Cardiac muscle cell (in vitro differentiated cells and primary cell): ENCODE results near the gene HBB. TPM values are rescaled to one million over a fixed set of nuclear protein-coding genes. Genes with fewer than 3 reads are reported as not detected.

Experiments
- DNase-seq, 2 donors: peaks; one replicate each; pipeline versions ENCODE4 v3.0.0 to v3.0.0-alpha.2; 2010 to 2017; ENCODE audit warnings: low read depth in 1 of 2, low spot score in 1 of 2
- H3K27ac ChIP-seq: fragments of 200-600 bp; sonication (generic); 2 replicates; pipeline ENCODE4 v1.5.1; 2016
- H3K27me3 ChIP-seq: fragments of 200-600 bp; sonication (generic); 2 replicates; pipeline ENCODE4 v1.6.0; 2016; ENCODE audit warnings: control low read depth
- H3K36me3 ChIP-seq: fragments of 200-600 bp; sonication (generic); 2 replicates; pipeline ENCODE4 v1.5.1; 2016; ENCODE audit warnings: control low read depth
- H3K4me1 ChIP-seq: fragments of 200-600 bp; sonication (generic); 2 replicates; pipeline ENCODE4 v1.8.1; 2017; ENCODE audit warnings: low read depth, mild to moderate bottlenecking, mixed run types
- H3K4me3 ChIP-seq: fragments of 200-600 bp; sonication (generic); 2 replicates; pipeline ENCODE4 v1.5.1; 2016; ENCODE audit warnings: mild to moderate bottlenecking
- H3K9me3 ChIP-seq: fragments of 200-600 bp; sonication (generic); 2 replicates; pipeline ENCODE4 v1.5.1; 2017; ENCODE audit warnings: low read depth, mild to moderate bottlenecking, control low read depth
- polyA plus RNA-seq: library from polyadenylated mRNA; unstranded; fragments of >200 nt; fragmentation: Nextera tagmentation; extraction: Ambion mirVana; gene quantifications from 2 replicates; pipeline ENCODE4 v1.2.1, GENCODE V29; 2016
- total RNA-seq: library from RNA; depleted of rRNA; stranded (reverse); fragments of >200 nt; gene quantifications from 2 replicates; pipeline ENCODE4 v1.2.3, GENCODE V29; 2016
- TF ChIP-seq, protein P1 (sequence below): IDR thresholded peaks from 2 replicates; pipeline ENCODE4 v1.5.1; 2012; ENCODE audit warnings: low read depth, mild to moderate bottlenecking, low read length

Gene HBB
- total and polyA plus RNA-seq, 2 experiments from 2014 or later = not detected

DNA sequence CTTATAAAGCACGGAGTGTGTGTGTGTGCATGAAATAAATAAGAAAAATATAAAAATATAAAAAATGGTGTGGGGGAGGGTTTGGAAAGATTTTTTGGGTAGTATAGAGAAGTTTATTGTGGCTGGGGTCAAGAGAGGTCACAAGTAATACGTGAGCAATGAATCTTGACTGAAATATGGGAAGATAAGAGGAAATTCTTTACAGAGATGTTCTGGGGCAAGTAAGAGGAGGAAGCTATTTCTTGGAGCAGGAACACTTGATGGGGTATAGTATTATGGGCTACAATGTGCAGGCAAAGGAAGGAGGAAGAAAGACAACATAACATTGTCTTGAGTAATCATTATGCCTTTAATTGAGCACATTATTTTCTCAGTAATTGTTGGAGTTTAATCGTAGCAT, 5.3 kb upstream of the HBB start:
- H3K27me3 ChIP-seq = no peaks in the 10 kb centered on the region

DNA sequence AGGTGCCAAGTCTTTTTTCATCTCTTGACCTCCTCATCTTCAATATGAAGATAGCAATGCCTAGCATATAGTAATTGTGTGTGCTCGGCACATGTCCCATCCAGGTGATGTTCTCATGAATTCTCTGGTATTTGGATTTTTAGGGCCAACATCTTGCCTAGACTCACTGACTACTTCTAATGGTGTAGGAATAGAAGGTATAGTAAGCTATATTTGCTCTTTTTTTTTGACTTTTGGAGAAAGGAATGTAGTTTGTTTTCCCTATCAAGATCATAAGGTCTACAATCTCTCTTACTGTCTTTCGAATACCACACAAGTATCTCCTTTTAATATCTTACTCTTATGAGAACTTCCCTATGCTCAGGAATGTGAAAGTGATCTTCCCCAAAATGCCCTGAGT, 4.2 kb upstream of the HBB start:
- H3K4me3 ChIP-seq = no peak overlapping the region
- no peaks in the 10 kb centered on the region for H3K9me3 ChIP-seq
- H3K27ac ChIP-seq = no peak overlapping the region
- H3K4me1 ChIP-seq = peaks cover 9% of the 10 kb centered on the region
- DNase-seq = no peak
- H3K27me3 ChIP-seq = no peaks in the 10 kb centered on the region
- TF ChIP-seq, protein P1, sequence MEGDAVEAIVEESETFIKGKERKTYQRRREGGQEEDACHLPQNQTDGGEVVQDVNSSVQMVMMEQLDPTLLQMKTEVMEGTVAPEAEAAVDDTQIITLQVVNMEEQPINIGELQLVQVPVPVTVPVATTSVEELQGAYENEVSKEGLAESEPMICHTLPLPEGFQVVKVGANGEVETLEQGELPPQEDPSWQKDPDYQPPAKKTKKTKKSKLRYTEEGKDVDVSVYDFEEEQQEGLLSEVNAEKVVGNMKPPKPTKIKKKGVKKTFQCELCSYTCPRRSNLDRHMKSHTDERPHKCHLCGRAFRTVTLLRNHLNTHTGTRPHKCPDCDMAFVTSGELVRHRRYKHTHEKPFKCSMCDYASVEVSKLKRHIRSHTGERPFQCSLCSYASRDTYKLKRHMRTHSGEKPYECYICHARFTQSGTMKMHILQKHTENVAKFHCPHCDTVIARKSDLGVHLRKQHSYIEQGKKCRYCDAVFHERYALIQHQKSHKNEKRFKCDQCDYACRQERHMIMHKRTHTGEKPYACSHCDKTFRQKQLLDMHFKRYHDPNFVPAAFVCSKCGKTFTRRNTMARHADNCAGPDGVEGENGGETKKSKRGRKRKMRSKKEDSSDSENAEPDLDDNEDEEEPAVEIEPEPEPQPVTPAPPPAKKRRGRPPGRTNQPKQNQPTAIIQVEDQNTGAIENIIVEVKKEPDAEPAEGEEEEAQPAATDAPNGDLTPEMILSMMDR = no peak
- no peaks in the 10 kb centered on the region for H3K36me3 ChIP-seq

More for the DNA sequence above, 5.3 kb upstream of the HBB start:
- H3K36me3 ChIP-seq = no peaks in the 10 kb centered on the region
- H3K9me3 ChIP-seq = no peaks in the 10 kb centered on the region
- peaks cover 9% of the 10 kb centered on the region for H3K4me1 ChIP-seq
- no peak for DNase-seq
- TF ChIP-seq, protein P1 = no peak
- no peak overlapping the region for H3K4me3 ChIP-seq
- no peak overlapping the region for H3K27ac ChIP-seq

DNA sequence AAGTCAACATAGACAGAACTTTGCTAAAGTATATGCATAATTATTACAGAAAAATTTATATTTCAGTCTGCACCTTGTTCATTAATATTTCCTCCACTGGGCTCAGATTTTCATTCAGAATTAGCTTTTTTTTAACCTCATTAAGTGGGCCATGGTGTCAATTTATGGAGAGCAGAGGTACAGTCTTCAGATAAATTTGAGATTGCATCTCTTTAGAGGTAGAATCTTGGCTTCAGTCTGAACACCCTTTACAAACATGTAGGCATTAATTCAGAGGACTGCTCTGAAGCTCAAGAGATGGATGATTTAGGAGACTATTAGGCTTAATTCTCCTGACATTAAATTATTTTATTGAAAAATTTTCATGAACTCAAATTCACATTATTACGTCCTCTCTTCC, 3.4 kb upstream of the HBB start:
- Histone ChIP-seq H3K9me3 (no peaks in the 10 kb centered on the region), H3K4me3 (no peak overlapping the region), H3K27me3 (no peaks in the 10 kb centered on the region), H3K27ac (no peak overlapping the region), H3K36me3 (no peaks in the 10 kb centered on the region), H3K4me1 (peaks cover 9% of the 10 kb centered on the region)
- DNase-seq = no peak
- TF ChIP-seq, protein P1 = no peak

DNA sequence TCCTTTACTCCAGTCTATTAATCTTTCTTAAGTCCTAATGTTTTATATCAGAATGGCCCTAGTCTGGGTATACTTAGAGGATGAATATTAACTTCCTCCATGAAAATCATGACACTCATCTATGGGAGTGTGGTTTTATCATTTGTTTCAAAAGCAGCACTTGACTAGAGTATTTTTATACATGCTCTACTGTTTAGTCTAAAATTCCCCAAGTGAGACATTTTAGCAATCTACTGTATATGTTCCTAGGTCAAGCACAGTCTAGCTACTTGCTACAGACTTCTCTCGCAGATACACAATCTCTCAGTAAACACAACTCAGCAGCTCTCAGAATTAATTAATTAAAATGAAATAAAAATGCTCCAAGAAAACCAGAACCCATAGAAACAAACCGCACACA, 2.9 kb upstream of the HBB start:
- no peaks in the 10 kb centered on the region for H3K36me3 ChIP-seq
- no peak for DNase-seq

DNA sequence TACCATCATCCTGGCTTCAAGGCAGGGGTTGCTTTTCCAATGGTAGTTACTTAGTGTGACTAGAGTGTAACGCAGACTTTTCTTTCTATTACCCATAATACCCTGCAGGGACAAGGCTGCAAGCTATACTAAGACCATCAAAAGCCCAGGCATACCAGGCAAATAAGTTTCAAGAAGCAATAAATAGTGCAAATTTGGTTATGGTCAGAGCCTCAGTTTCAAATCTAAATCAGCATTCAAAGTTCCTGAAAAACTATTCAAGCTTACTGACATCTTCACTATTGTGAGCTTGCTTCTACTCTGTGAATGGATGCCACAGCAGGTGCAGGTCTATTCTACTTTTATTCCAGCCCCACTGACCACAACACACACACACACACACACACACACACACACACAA, 2.5 kb upstream of the HBB start:
- Histone ChIP-seq H3K4me3 (no peak overlapping the region), H3K36me3 (no peaks in the 10 kb centered on the region), H3K27me3 (no peaks in the 10 kb centered on the region), H3K4me1 (peaks cover 4% of the 10 kb centered on the region), H3K9me3 (no peaks in the 10 kb centered on the region), H3K27ac (no peak overlapping the region)
- TF ChIP-seq, protein P1 = no peak
- DNase-seq = no peak

More for the DNA sequence above, 2.9 kb upstream of the HBB start:
- Histone ChIP-seq H3K4me3 (no peak overlapping the region), H3K27ac (no peak overlapping the region), H3K9me3 (no peaks in the 10 kb centered on the region), H3K4me1 (peaks cover 8% of the 10 kb centered on the region), H3K27me3 (no peaks in the 10 kb centered on the region)
- TF ChIP-seq, protein P1 = no peak

DNA sequence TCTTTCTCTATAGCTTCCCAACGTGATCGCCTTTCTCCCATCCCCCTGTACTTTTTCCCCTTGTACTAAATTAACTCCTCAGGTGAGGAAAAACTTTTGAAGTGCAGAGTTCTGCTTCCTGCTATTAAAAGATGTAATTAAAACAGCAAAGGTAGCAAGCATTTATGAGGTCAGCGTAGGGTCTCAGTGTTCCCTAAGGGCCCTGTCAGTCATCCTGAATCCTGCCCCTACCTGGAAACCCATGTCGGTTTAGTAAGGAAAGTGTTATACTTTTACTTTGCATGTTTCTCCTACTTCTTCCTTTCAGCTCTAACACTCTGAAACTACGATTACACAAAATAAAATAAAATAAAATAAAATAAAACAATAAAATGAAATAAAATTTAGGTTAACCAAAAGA, 1.3 kb upstream of the HBB start:
- Histone ChIP-seq H3K9me3 (no peaks in the 10 kb centered on the region), H3K4me1 (no peaks in the 10 kb centered on the region), H3K36me3 (no peaks in the 10 kb centered on the region), H3K4me3 (no peak overlapping the region), H3K27ac (no peak overlapping the region), H3K27me3 (no peaks in the 10 kb centered on the region)
- no peak for DNase-seq
- TF ChIP-seq, protein P1 = no peak
